GM03348 (cell line): ENCODE results near the gene ANKRD29.
A peak's percentile ranks its signal among the peaks of the same experiment; 100 is the strongest.
"Not testable (repeated sequence)": the region's sequence is repeated elsewhere in the genome, so short reads cannot be mapped to it uniquely, and the experiment has no call there.

ENCODE experiments used
- DNase-seq: peaks from one replicate; pipeline ENCODE4 v3.0.0; 2012; ENCODE audit warnings: low spot score

The ANKRD29 gene

GRCh38 chr18:23583071-23583865 is 79.4 kb downstream of the ANKRD29 start:
- no peak for DNase-seq

DNA sequence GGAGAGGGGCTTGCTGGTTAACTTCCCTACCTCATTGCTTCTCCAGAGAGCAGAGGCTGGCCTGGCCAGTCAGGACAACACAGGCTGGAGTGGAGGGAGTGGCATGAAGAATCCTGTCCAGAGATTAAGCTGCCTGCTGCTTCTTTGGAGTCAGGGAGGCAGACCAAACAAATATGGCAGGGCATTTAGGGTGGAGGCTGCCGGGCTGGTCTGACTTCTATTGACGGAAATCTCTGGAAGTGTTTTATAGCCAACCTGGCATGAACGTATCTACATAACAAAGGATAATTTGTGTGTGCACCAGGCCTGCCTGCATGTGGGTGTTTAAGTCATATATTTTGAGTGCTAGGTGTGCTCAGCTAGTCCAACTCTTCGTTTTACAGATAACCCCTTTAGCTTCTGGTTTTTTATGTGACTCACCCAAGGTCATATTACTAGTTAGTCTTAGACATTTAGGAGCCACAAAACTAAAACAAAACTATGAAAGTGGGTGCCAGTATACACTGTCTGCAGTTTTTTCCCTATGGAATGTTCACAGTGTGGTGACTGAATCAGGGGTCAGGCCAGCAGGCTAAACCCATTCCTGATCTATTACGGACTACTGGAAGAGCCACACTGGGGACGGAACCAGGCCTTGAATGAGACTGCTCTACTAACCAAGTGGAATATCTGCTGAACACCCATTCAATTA is 81.9 kb downstream of the ANKRD29 start:
- peak; percentile 70 for DNase-seq

- DNase-seq: no peak
Observed at GRCh38 chr18:23578891-23579653, 83.6 kb downstream of the ANKRD29 start.

GRCh38 chr18:23578067-23578701 is 84.5 kb downstream of the ANKRD29 start:
- DNase-seq: no peak

GRCh38 chr18:23577521-23577920 is 85.2 kb downstream of the ANKRD29 start:
- DNase-seq: not testable (repeated sequence)

DNA sequence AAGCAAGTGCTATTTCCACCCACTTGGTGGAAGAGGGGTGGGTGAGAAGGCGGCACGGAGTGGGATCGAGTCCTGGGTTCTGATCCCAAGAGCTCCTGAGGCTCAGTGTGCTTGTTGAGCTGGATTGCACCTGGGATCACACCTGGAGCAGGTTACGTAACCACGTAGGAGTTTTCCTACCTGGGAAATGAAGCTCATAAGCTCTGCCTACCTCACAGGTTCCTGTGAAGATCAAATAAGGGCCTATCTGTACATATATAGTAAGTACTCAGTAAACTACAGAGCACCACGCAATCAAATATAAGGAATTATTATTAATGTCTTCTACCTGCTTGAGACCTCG is 87.4 kb downstream of the ANKRD29 start:
- DNase-seq: no peak

DNA sequence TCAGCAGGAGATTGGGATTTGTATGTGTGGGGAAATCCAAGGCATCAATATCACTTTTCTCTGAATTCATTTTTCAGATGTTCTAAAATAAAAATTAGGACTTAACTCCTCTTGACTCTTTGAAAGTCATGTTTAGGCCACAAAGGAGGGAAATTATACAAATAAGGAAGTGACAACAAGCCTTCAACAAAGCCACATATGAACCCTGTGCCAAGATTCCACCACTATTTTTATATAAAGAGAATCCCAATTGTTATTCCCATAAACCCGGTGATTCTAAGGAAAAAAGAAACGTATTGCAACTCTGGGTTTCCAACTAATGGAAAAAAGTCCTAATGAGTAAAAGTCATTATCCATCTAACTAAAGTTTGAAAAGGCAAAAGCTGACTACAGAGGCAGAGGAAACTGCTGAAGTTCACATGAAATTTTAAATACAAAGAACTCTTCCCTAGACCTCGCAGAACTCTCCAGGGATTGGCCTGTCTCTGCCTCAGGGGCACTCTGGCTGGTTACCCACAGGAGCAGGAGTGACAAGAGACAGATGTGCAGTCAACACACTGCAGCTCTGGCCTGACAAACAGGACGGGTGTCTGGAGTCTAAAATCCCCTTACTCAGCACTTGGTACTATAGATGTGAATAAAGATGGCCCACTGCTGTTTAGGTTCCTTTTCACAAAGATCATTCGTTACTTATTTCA is 88.0 kb downstream of the ANKRD29 start:
- no peak for DNase-seq

DNA sequence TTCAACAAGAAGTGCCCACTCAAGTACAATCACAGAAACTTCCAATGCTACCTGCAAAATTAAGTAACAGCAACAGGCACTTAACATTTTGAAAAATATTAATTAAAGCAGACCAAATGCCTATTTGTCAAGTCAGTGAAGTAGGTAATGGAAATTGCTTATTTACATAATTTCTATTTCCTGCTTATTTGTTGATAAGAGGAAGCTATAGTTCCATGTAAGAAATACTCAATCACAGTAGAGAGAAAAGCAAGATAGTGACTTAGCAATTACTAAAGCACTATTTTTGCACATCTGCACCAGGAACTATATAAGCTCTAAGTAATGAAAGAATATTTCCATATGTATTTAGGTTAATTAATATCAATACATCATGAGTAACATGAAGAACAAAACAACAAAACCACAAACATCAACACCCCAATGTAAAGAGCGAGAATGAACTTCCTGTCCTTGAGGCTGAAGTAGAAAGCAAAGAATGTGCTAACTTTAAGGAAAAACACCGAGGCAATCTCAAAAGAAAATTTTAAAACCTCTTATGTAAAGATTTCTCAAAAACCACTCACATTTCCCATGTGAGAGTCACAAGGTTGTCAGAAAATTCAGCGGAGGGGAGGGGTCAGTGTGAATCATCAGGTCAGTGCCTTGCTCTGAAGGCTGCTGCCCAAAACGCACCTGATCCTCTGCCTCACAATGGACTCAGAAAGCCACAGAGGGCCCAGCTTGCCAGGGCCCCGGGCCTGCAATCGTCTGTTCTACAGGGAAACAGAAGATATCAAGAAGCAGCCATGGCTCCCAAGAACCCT is 88.9 kb downstream of the ANKRD29 start:
- peak; percentile 59 for DNase-seq

- DNase-seq: no peak
Observed at GRCh38 chr18:23573020-23573419, 89.7 kb downstream of the ANKRD29 start.

DNA sequence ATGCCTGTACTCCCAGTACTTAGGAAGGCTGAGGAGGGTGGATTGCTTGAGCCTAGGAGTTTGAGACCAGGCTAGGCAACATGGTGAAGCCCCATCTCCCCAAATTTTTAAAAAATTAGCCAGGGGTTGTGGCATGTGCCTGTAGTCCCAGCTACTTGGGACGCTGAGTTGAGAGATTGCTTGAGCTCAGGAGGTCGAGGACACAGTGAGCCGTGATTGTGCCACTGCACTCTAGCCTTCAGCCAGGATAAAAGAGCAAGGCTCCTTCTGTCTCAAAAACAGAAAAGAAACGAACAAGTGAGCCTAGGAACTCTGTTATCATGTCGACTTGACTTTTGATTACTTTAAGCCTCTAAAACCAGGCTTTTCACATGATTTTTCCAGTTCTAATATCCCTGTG is 90.1 kb downstream of the ANKRD29 start:
- DNase-seq: no peak

- no peak for DNase-seq
Observed at GRCh38 chr18:23572012-23572411, 90.7 kb downstream of the ANKRD29 start.

- no peak for DNase-seq
Observed at GRCh38 chr18:23570912-23571504, 91.7 kb downstream of the ANKRD29 start.

GRCh38 chr18:23569299-23570063 is 93.2 kb downstream of the ANKRD29 start:
- DNase-seq: no peak

DNA sequence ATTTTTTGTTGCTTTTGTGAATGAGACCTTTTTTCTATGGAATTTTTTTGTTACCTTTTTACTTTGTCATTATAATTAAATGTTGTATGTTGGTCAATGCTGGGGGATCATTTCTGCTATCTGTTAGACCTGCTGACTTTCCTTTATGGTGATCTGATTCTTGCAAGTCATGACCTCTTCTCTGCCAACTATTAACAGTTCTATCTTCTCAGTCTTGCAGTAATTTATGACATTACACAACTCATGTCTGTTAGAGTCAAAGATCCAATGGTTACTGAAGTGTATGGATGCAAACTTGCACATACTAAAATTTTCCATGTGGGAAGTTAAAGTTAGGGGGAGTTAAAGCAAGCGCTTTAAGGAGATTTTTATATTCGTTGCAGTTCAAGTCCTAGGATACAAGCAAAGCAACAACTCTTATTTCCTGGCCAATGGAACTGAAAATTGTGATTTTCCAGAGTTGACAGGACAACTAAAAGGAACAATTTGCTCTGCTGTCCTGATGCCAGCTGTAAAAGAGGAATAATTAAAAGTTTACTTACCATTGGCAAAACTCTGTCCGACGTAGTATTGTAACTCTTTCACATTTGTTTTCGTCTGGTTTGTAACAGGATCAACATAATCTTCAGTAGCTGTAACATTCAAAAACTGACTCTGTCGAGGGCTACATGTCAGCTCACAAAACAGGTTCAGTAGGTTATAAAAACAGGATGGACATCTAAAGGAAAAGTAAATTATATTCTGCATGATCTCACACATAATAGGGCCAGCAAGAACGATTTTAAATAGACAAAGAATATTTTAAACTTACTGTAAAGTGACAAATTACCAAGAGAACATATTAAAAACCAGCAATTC is 94.2 kb downstream of the ANKRD29 start:
- no peak for DNase-seq

DNA sequence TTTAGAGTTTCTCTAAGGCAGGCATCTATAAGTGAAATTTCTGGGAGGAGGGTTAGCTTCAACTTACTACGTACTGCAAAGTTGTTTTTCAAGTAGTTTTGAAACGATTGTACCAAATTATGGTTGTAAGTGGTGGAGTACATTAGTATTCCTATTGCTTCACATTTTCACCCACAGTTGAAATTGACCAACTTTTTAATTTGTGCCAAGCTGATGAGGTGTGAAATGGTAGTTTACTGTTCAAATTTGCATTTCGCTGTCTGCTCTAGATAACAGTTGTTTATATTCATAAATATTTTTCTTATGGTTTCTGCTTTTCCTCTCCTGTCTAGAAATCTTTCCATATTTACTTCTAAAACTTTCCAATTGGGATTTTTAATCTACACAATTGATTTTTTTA is 95.0 kb downstream of the ANKRD29 start:
- DNase-seq: no peak

DNA sequence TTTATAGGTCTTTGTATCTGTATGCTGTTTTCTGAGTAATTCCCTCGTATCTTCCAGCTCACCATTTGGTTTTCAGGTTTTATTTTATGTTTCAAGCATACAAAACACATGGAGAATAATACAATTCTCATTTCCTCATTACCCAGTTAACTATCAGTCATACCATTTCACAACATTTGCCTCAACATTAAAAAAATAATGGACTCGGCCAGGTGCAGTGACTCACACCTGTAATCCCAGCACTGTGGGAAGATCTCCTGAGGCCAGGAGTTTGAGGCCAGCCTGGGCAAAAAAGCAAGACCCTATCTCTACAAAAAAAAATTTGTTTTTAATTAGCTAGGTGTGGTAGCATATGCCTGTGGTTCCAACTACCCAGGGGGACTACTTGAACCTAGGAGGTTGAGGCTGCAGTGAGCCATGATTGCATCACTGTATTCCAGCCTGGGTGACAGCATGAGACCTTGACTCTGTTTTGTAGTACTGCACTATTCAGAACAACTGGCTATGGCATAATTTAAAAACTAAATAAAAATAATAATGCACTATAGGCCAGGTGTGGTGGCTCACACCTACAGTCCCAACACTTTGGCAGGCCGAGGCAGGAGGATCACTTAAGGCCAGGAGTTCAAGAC is 96.7 kb downstream of the ANKRD29 start:
- DNase-seq: no peak

- peak; percentile 22 for DNase-seq
Observed at GRCh38 chr18:23563377-23564043, 99.2 kb downstream of the ANKRD29 start.

DNA sequence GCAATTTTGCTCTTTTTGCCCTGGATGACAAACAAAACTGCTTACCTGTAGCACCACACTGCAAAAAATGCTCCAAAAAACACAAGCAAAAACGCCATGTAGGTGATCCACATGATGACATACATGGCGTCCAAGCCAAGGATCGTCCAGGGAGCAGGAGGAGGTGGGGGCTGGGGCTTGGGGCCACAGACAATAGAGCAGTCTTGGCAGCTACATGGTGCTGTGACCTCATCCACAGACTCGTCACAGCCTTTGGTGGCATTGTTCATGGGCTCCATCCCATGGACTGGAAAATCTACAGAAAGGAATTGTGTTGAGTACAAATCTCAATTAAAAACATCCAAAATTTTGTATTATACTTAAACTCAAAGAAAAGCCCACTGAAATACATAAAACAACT is 102.5 kb downstream of the ANKRD29 start:
- no peak for DNase-seq
